Left forelimb (tissue), 1 donor: Measurements from ENCODE around the gene RAF1.
"Not testable (repeated sequence)": the region's sequence is repeated elsewhere in the genome, so short reads cannot be mapped to it uniquely, and the experiment has no call there.

Source experiments
- DNase-seq: peaks from one replicate; pipeline ENCODE4 v3.0.0-alpha.2; 2018; ENCODE audit warnings: low spot score

The RAF1 gene

GRCh38 chr3:12638105-12638504, 25.8 kb downstream of the RAF1 start:
- no peak for DNase-seq

GRCh38 chr3:12633108-12633507, 30.8 kb downstream of the RAF1 start:
- no peak for DNase-seq

- DNase-seq: no peak
These were observed 31.4 kb downstream of the RAF1 start for GRCh38 chr3:12632523-12632922.

- not testable (repeated sequence) for DNase-seq
These were observed 33.1 kb downstream of the RAF1 start for GRCh38 chr3:12630843-12631242.

GRCh38 chr3:12630292-12630691, 33.6 kb downstream of the RAF1 start:
- no peak for DNase-seq

GRCh38 chr3:12629560-12629959, 34.4 kb downstream of the RAF1 start:
- DNase-seq: no peak

- no peak for DNase-seq
These were observed 35.1 kb downstream of the RAF1 start for GRCh38 chr3:12628813-12629212.

- no peak for DNase-seq
These were observed 36.5 kb downstream of the RAF1 start for GRCh38 chr3:12627370-12627769.

- DNase-seq: not testable (repeated sequence)
These were observed 39.0 kb downstream of the RAF1 start for GRCh38 chr3:12624964-12625363.

GRCh38 chr3:12624056-12624455, 39.9 kb downstream of the RAF1 start:
- DNase-seq: no peak

GRCh38 chr3:12622335-12622734, 41.6 kb downstream of the RAF1 start:
- no peak for DNase-seq

GRCh38 chr3:12620729-12621128, 43.2 kb downstream of the RAF1 start:
- no peak for DNase-seq

- DNase-seq: no peak
These were observed 43.6 kb downstream of the RAF1 start for GRCh38 chr3:12620305-12620704.

GRCh38 chr3:12618426-12618825, 45.5 kb downstream of the RAF1 start:
- no peak for DNase-seq

- no peak for DNase-seq
These were observed 48.7 kb downstream of the RAF1 start for GRCh38 chr3:12615266-12615665.

GRCh38 chr3:12613250-12613649, 50.7 kb downstream of the RAF1 start:
- no peak for DNase-seq

GRCh38 chr3:12612514-12613226, 51.2 kb downstream of the RAF1 start:
- no peak for DNase-seq

GRCh38 chr3:12611117-12611516, 52.8 kb downstream of the RAF1 start:
- no peak for DNase-seq

GRCh38 chr3:12608376-12608775, 55.5 kb downstream of the RAF1 start:
- no peak for DNase-seq

- no peak for DNase-seq
These were observed 59.9 kb downstream of the RAF1 start for GRCh38 chr3:12603969-12604368.

- DNase-seq: no peak
These were observed 62.8 kb downstream of the RAF1 start for GRCh38 chr3:12601072-12601471.

- no peak for DNase-seq
These were observed 65.0 kb downstream of the RAF1 start for GRCh38 chr3:12598890-12599289.

- no peak for DNase-seq
These were observed 70.4 kb downstream of the RAF1 start for GRCh38 chr3:12593473-12593872.

GRCh38 chr3:12591997-12592715, 71.8 kb downstream of the RAF1 start:
- DNase-seq: no peak
